Aorta (tissue), 5 donors: ENCODE results near the gene BMPR1A. TPM values are rescaled to one million over a fixed set of nuclear protein-coding genes. Genes with fewer than 3 reads are reported as not detected.
"Not testable (repeated sequence)": the region's sequence is repeated elsewhere in the genome, so short reads cannot be mapped to it uniquely, and the experiment has no call there.

ENCODE experiments used
- ATAC-seq: fragments of 200-7000 bp; cut with Tn5 transposase; one replicate; pipeline ENCODE4 v1.9.1; 2022; ENCODE audit warnings: moderate library complexity; ENCODE audit not compliant: low FRiP score
- DNase-seq, 2 donors: peaks; one replicate each; pipeline ENCODE4 v3.0.0-alpha.2; 2020
- H3K27ac ChIP-seq, 2 donors: one replicate each; pipeline ENCODE4 v1.5.1; 2013; ENCODE audit warnings: low read length in 2 of 2, mild to moderate bottlenecking in 2 of 2, moderate library complexity in 2 of 2, control low read depth in 1 of 2, inconsistent platforms in 1 of 2, low read depth in 1 of 2
- H3K27me3 ChIP-seq, 2 donors: one replicate each; pipeline ENCODE4 v1.6.1; 2013; ENCODE audit warnings: control low read depth in 1 of 2, low read length in 1 of 2, mild to moderate bottlenecking in 1 of 2, moderate library complexity in 1 of 2; ENCODE audit not compliant: insufficient read depth in 2 of 2, control insufficient read depth in 1 of 2
- H3K36me3 ChIP-seq, 2 donors: one replicate each; pipeline ENCODE4 v1.6.1; 2013; ENCODE audit warnings: control low read depth in 1 of 2, low read length in 1 of 2, mild to moderate bottlenecking in 1 of 2; ENCODE audit not compliant: insufficient read depth in 2 of 2, control insufficient read depth in 1 of 2
- H3K4me1 ChIP-seq, 2 donors: one replicate each; pipeline ENCODE4 v1.6.1; 2013; ENCODE audit warnings: low read length in 2 of 2, control low read depth in 1 of 2, mild to moderate bottlenecking in 1 of 2, moderate library complexity in 1 of 2; ENCODE audit not compliant: insufficient read depth in 2 of 2, control insufficient read depth in 1 of 2
- H3K4me3 ChIP-seq, 2 donors: one replicate each; pipeline ENCODE4 v1.5.1; 2013; ENCODE audit warnings: low read length in 2 of 2, control low read depth in 1 of 2, mild to moderate bottlenecking in 1 of 2
- H3K9me3 ChIP-seq: one replicate; pipeline ENCODE4 v1.6.1; 2013; ENCODE audit warnings: mild to moderate bottlenecking, low read length; ENCODE audit not compliant: control insufficient read depth
- WGBS, 2 donors: extraction: QIAGEN DNeasy Blood & Tissue Kit; methylation state at CpG; one replicate each; pipeline ENCODE4 v1.1.7; 2013; 5-methylcytosine and 5-hydroxymethylcytosine counted together
- intact Hi-C, 2 donors: fragments of 100-400 bp; cut with DNase I; formaldehyde crosslinking; loops; one replicate each; pipeline versions ENCODE4 v1.14.2 to v1.15.0; 2022
- polyA plus RNA-seq, 2 donors: library from polyadenylated mRNA; stranded (reverse); fragments of 200-250 nt; gene quantifications; one replicate each; pipeline ENCODE4 v1.2.3, GENCODE V29; 2013
- total RNA-seq, 2 donors: library from RNA; stranded (reverse); fragmentation: NEBNext Ultra II Directional; extraction: Animal tissue kit (Norgen Biotek cat#: 25700); gene quantifications; one replicate each; pipeline ENCODE4 v1.2.1, GENCODE V29; 2021
- donor health status: healthy with polysubstance abuse.
- donor health status: Bipolar disorder and iron deficiency.
- donor health status: DM: no; HTN: no; CAD: no.
- donor health status: DM: no; HTN: no; CAD: no.
- donor health status: DM: yes; HTN: yes; CAD: no.

The BMPR1A gene
- total and polyA plus RNA-seq, 4 donors, result 19.3 to 120 (median 63.2) TPM

DNA sequence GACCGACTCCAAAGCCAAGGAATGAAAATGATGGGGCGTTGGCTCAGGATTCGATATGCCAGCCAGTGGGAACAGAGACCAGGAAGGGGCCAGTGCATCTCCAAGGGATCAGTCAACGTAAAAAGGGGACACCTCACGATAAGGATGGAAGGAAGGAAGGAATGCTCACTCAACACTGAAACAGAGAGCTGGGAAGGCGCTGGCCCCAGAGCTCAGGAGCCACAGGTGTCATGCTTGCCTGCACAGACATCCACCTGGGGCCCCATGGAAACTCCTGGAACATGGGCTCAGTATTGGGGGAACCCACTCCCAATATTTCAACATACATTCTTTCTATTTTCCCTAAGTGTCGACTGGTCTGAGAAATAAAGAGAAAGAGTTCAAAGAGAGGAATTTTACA, 195.7 kb downstream of the BMPR1A start:
- no peak overlapping the region for H3K4me3 ChIP-seq
- no peaks in the 10 kb centered on the region for H3K36me3 ChIP-seq
- intact Hi-C loops, result no loop called here
- no peaks in the 10 kb centered on the region for H3K4me1 ChIP-seq
- no peaks in the 10 kb centered on the region for H3K9me3 ChIP-seq
- H3K27ac ChIP-seq, result peak overlapping the region; percentile 55 to 64
- no peak for ATAC-seq
- no peaks in the 10 kb centered on the region for H3K27me3 ChIP-seq
- peak in 1 of 2 donors; percentile 61 for DNase-seq
- 24 to 46% methylated on average over 7 of the region's 7 CpGs for WGBS, 2 donors

DNA sequence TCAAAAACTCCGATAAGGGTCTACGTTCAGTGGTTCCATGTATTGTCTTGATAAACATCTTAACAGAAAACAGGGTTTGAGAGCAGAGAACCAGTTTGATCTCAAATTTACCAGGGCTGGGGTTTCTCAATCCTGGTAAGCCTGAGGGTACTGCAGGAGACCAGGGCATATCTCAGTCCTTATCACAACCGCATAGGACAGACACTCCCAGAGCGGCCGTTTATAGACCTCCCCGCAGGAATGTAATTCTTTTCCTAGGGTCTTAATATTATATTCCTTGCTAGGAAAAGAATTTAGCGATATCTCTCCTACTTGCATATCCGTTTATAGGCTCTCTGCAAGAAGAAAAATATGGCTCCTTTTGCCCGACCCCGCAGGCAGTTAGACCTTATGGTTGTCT, 196.3 kb downstream of the BMPR1A start:
- H3K9me3 ChIP-seq, H3K27ac ChIP-seq, H3K27me3 ChIP-seq, H3K36me3 ChIP-seq, intact Hi-C loops, H3K4me1 ChIP-seq, H3K4me3 ChIP-seq, ATAC-seq: not testable (repeated sequence)
- whole genome bisulfite sequencing, 2 donors, result 95 to 97% methylated on average over 10 of the region's 10 CpGs
- peak in 1 of 2 donors; percentile 17 for DNase-seq

DNA sequence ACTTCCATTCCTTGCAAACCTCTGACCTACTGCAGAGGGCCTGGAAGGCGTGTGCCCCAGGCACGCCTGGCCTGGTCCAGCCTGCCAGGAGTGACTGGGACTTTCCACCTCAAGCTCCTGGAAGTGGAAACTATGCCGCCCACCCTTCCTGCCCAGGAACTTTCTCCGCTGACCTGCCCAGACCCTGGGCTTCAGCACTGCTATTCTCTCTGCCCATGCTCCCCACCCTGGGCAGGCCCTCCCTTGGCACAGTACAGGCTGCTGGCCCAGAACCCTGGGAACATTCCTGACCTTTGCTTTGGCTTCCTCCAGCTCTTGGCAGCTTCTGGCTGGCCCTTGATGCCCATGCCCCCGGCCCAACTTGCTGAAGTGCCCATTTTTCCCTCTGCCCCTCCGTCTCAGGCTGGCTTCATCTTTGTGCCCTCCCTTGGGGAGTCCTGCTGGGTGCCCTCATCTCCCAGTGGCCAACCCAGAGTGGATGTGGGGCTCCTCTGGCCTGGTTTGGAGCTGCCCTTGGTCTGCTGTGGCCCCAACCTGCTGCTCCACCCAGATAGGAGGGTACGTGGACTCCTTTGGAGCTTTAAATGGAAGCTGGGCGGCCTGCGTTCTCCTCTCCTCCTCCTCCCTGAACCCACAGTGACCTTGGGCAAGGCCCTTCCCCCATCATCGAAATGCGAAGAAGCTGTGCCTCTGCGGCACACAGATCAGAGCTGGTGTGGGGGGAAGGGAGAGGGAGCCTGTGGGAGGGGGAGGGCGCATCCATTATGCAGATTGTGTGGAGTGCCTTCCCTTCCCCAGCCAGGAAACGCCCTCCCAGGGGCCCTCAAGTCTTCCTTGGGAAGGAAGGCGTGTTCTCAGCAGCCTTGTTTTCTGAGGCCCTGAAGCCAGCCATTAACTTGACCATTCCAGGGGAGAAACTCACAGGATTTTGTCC, 197.6 kb downstream of the BMPR1A start:
- peak overlapping the region; percentile 71 to 91 for H3K27ac ChIP-seq
- WGBS, 2 donors, result 3 to 8% methylated on average over 15 of the region's 15 CpGs
- no peaks in the 10 kb centered on the region for H3K9me3 ChIP-seq
- H3K36me3 ChIP-seq, result no peaks in the 10 kb centered on the region
- peak; percentile 89 to 91 for DNase-seq
- ATAC-seq, result peak; percentile 87
- H3K27me3 ChIP-seq, result no peaks in the 10 kb centered on the region
- no peak overlapping the region for H3K4me3 ChIP-seq
- peaks cover 0 to 5% of the 10 kb centered on the region in 2 donors for H3K4me1 ChIP-seq
- intact Hi-C loops, result no loop called here

DNA sequence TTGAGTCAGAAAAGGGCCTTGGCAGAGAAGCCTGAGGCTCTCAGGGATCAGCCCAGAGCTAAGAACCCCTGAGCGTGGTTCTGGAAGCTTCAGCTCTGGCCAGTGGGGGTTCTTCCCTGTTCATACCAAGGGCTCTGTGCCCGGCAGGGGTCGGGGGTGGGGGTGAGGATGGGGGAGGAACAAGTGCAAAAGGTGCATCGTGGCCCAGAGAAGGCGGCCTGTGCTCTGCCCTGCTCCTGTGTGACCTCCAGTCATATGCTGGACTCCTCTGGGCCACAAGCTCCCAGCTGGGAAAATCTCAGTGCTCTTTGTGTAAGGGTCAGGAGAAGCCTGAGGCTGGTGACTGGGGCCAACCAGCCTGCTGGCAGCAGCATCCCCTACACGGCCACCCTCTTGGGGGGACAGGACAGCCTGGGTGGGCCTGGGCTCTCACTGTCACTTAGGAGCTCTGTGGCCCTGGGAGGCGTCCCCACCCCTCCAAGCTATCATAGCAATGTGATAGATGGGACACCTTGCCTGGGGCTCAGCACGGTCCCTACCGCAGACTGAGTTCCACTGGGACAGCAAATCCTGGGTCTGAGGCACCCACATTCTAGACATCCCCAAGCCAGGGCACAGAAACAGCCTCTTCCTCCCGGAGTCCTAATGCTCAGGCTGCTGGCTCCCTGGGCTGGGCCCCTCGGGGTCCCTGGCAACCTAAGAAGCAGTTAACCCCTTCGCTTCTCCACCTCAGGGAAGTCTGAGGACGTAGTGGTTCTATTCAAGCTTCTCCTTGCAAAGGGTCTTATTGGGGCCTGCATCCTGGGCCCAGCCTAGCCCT, 198.5 kb downstream of the BMPR1A start:
- 28 to 32% methylated on average over 13 of the region's 13 CpGs for WGBS, 2 donors
- no peaks in the 10 kb centered on the region for H3K27me3 ChIP-seq
- H3K27ac ChIP-seq, result peak overlapping the region; percentile 71 to 91
- no peaks in the 10 kb centered on the region for H3K36me3 ChIP-seq
- ATAC-seq (no peak), DNase-seq (peak; percentile 42 to 72)
- H3K4me3 ChIP-seq, result no peak overlapping the region
- intact Hi-C loops, result no loop called here
- H3K4me1 ChIP-seq, result peaks cover 0 to 5% of the 10 kb centered on the region in 2 donors
- H3K9me3 ChIP-seq, result no peaks in the 10 kb centered on the region

DNA sequence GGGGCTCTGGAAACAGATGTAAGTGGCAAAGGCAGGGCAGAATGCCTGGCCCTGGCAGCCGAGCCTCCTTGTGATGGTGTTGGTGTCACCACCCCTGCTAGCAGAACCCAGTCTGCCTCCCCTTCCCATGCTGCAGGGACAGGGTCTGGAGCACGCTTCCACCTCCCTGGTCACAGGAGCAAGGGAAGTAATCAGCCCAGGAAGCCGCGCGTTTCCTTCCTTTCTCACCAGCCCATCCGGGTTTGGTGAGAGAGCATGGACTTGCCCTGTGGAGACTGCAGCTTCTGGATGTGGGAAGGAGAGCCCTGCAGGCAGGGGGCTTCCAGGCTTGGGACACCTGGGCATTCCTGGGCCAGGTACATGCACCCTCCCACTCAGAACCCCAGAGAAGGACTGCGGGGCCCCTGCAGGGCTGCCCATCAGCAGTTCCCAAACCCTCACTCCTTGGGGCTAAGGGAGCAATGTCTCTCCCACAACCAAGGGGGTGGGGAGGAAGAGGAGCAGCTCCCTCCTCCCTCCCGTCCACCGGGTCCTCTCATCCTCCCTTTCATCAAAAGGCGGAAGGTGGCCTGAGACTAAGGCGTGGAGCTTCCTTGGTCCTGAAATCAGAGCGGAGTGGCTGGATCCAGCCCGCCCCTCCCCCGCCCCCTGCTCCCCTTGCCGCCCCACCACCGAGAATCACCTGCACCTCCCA, 199.2 kb downstream of the BMPR1A start:
- ATAC-seq (no peak), DNase-seq (peak; percentile 46 to 68)
- Histone ChIP-seq H3K9me3 (no peaks in the 10 kb centered on the region), H3K4me1 (peaks cover 0 to 5% of the 10 kb centered on the region in 2 donors), H3K27me3 (no peaks in the 10 kb centered on the region), H3K4me3 (no peak overlapping the region), H3K27ac (peak overlapping the region; percentile 71 to 85), H3K36me3 (no peaks in the 10 kb centered on the region)
- 43 to 60% methylated on average over 15 to 16 of the region's 16 CpGs for WGBS, 2 donors
- intact Hi-C loops, result no loop called here

DNA sequence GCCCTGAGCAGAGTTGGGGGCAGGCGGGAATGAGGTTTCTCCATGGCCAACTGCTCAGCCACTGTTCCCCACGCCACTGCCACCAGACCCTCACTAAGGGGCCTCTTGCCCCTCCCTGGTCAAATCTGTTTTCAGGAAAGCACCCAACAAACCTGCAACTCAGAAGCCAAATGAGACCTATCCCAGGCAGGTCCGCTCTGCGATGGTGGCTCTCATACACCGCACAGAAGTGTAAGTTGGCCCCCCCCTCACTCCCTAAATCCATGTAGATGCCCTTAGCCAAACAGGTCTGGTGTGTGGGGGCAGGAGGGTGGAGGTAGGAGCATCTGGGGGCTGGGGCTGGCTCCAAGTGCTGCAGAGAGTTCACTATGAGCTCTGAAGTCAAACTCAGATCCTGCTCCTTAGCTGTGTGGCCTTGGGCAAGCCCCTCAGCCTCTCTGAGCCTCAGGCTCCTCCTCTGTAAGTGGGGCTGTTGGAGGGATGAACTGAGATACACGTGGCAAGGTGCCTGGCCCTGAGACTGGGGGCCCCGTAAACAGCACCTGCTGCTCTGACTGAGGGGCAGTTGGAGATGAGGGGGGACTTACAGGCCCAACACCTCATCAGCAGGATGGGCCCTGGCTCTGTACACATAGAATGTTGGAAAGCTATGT, 199.9 kb downstream of the BMPR1A start:
- DNase-seq (peak in 1 of 2 donors; percentile 59), ATAC-seq (no peak)
- H3K27ac ChIP-seq, result peak overlapping the region in 1 of 2 donors; percentile 45
- H3K27me3 ChIP-seq, result no peaks in the 10 kb centered on the region
- intact Hi-C loops, result no loop called here
- 47 to 64% methylated on average over 7 of the region's 7 CpGs for WGBS, 2 donors
- H3K4me3 ChIP-seq, result no peak overlapping the region
- no peaks in the 10 kb centered on the region for H3K9me3 ChIP-seq
- H3K4me1 ChIP-seq, result peaks cover 0 to 5% of the 10 kb centered on the region in 2 donors
- H3K36me3 ChIP-seq, result no peaks in the 10 kb centered on the region

DNA sequence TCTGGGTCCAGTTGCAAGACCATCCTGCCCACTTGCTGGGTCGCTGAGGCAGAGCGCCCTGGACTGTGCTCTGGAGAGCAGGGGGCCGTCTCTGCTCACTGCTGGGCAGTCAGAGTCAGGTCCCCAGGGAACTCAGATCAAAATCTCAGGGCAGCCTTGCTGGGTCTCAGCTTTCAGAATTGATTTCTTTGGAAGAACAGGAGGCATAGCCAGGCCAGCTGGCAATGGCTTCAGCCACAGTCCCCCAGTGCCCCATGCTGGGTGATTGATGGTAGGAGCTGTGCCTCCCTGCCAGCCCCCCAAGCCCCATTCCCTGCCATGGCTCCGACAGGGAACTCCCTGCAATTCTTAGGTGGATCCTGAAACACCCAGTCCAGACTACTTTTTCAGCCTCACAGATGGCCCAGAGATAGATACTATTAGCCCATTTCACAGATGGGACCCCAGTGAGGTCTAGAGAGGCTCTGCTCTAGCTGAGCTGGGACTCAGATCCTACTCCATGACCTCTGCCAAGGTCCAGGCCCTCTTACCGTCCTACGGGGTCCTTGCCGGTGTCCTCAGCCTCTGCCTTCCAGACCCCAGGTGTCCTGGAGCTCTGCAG, 200.5 kb downstream of the BMPR1A start:
- peak; percentile 58 to 65 for DNase-seq
- Histone ChIP-seq H3K4me3 (no peak overlapping the region), H3K27ac (peak overlapping the region in 1 of 2 donors; percentile 45), H3K9me3 (no peaks in the 10 kb centered on the region), H3K36me3 (no peaks in the 10 kb centered on the region), H3K4me1 (peaks cover 0 to 5% of the 10 kb centered on the region in 2 donors), H3K27me3 (no peaks in the 10 kb centered on the region)
- no peak for ATAC-seq
- intact Hi-C loops, result no loop called here
- WGBS, 2 donors, result 9 to 17% methylated on average over 7 of the region's 7 CpGs
